Measurements from ENCODE around the gene BPIFA2. TPM values are rescaled to one million over a fixed set of nuclear protein-coding genes. Genes with fewer than 3 reads are reported as not detected.

The BPIFA2 gene
- polyA plus RNA-seq, 3 donors, result not detected

- Mint-ChIP-seq H3K36me3 (no peaks in the 10 kb centered on the region), H3K9me3 (peaks cover 3 to 18% (median 9%) of the 10 kb centered on the region in 7 donors), H3K4me3 (no peak overlapping the region), H3K4me1 (no peaks in the 10 kb centered on the region), H3K27ac (no peak overlapping the region), H3K27me3 (ENCODE audit: low read depth in 3 of 3) (peaks cover 0 to 8% (median 0%) of the 10 kb centered on the region in 3 donors)
- no peaks in the 10 kb centered on the region for H3K4me1 ChIP-seq (ENCODE audit: control insufficient read depth in 1 of 2, insufficient read depth in 2 of 2, low read length in 2 of 2)
- no peak overlapping the region for H3K9ac ChIP-seq (ENCODE audit: insufficient read depth, low read length, poor library complexity, severe bottlenecking)
- DNase-seq, result no peak
- intact Hi-C loops (cut with micrococcal nuclease), result no loop called here
- H3K27ac ChIP-seq (ENCODE audit: low read depth in 1 of 2, low read length in 2 of 2), result no peak overlapping the region
- H4K20me1 ChIP-seq (ENCODE audit: insufficient read depth, low read length), result no peaks in the 10 kb centered on the region
- H3K79me2 ChIP-seq (ENCODE audit: insufficient read depth, low read length), result no peaks in the 10 kb centered on the region
- H3K36me3 ChIP-seq (replicated peaks in 1 of 2; ENCODE audit: control insufficient read depth in 1 of 2, insufficient read depth in 2 of 2, low read length in 2 of 2), result no peaks in the 10 kb centered on the region
- no peak overlapping the region for H3K4me3 ChIP-seq (replicated peaks in 1 of 3; ENCODE audit: low read depth in 2 of 3, low read length in 3 of 3)
- no peak overlapping the region for H2AFZ ChIP-seq (ENCODE audit: insufficient read depth, low read depth, low read length, poor library complexity, severe bottlenecking)
- no peak overlapping the region for H3K4me2 ChIP-seq (replicated peaks; ENCODE audit: extremely low read depth, low read length, poor library complexity, severe bottlenecking)
- TF ChIP-seq CTCF (IDR thresholded peaks at IDR 0.05), result no peak
- H3K9me3 ChIP-seq (replicated peaks in 1 of 2; ENCODE audit: control insufficient read depth in 1 of 2, insufficient read depth in 1 of 2, low read length in 2 of 2), result peaks cover 8 to 9% of the 10 kb centered on the region in 2 donors
- H3K27me3 ChIP-seq (ENCODE audit: control insufficient read depth in 2 of 2, insufficient read depth in 2 of 2, low read length in 2 of 2), result no peaks in the 10 kb centered on the region
- 100% methylated on average over 1 of the region's 6 CpGs for WGBS (ENCODE audit: insufficient coverage)
Observed at GRCh38 chr20:33164763-33165095, 3.2 kb upstream of the BPIFA2 start.

GRCh38 chr20:33165416-33166055 is 2.4 kb upstream of the BPIFA2 start:
- peaks cover 8 to 9% of the 10 kb centered on the region in 2 donors for H3K9me3 ChIP-seq (replicated peaks in 1 of 2; ENCODE audit: control insufficient read depth in 1 of 2, insufficient read depth in 1 of 2, low read length in 2 of 2)
- peaks cover 0 to 10% (median 0%) of the 10 kb centered on the region in 3 donors for H3K27me3 Mint-ChIP-seq (ENCODE audit: low read depth in 3 of 3)
- H4K20me1 ChIP-seq (ENCODE audit: insufficient read depth, low read length), result no peaks in the 10 kb centered on the region
- H3K27ac Mint-ChIP-seq, result no peak overlapping the region
- H3K36me3 ChIP-seq (replicated peaks in 1 of 2; ENCODE audit: control insufficient read depth in 1 of 2, insufficient read depth in 2 of 2, low read length in 2 of 2), result no peaks in the 10 kb centered on the region
- no peaks in the 10 kb centered on the region for H3K4me1 ChIP-seq (ENCODE audit: control insufficient read depth in 1 of 2, insufficient read depth in 2 of 2, low read length in 2 of 2)
- no peak overlapping the region for H3K4me3 Mint-ChIP-seq
- H3K27ac ChIP-seq (ENCODE audit: low read depth in 1 of 2, low read length in 2 of 2), result no peak overlapping the region
- no peak overlapping the region for H2AFZ ChIP-seq (ENCODE audit: insufficient read depth, low read depth, low read length, poor library complexity, severe bottlenecking)
- no peak for DNase-seq
- H3K36me3 Mint-ChIP-seq, result no peaks in the 10 kb centered on the region
- intact Hi-C loops (cut with micrococcal nuclease), result no loop called here
- H3K9me3 Mint-ChIP-seq, result peaks cover 3 to 20% (median 10%) of the 10 kb centered on the region in 7 donors
- TF ChIP-seq CTCF (IDR thresholded peaks at IDR 0.05), result no peak
- no peak overlapping the region for H3K4me2 ChIP-seq (replicated peaks; ENCODE audit: extremely low read depth, low read length, poor library complexity, severe bottlenecking)
- WGBS (ENCODE audit: insufficient coverage), result 100% methylated on average over 4 of the region's 8 CpGs
- no peak overlapping the region for H3K4me3 ChIP-seq (replicated peaks in 1 of 3; ENCODE audit: low read depth in 2 of 3, low read length in 3 of 3)
- H3K79me2 ChIP-seq (ENCODE audit: insufficient read depth, low read length), result no peaks in the 10 kb centered on the region
- H3K9ac ChIP-seq (ENCODE audit: insufficient read depth, low read length, poor library complexity, severe bottlenecking), result no peak overlapping the region
- no peaks in the 10 kb centered on the region for H3K4me1 Mint-ChIP-seq
- H3K27me3 ChIP-seq (ENCODE audit: control insufficient read depth in 2 of 2, insufficient read depth in 2 of 2, low read length in 2 of 2), result no peaks in the 10 kb centered on the region

Measured in CD14-positive monocyte (primary cell).